NCI-H2029 treated with DMSO at 0.1 percent for 48 hours (cell line): ENCODE measurements around the gene KMT2B.

Source experiments
- DNase-seq: peaks from one replicate; lab custom pipeline; 2025; lab: John Stamatoyannopoulos, UW

Gene KMT2B

GRCh38 chr19:35777961-35778360, 60.2 kb downstream of the KMT2B start:
- no peak for DNase-seq

DNA sequence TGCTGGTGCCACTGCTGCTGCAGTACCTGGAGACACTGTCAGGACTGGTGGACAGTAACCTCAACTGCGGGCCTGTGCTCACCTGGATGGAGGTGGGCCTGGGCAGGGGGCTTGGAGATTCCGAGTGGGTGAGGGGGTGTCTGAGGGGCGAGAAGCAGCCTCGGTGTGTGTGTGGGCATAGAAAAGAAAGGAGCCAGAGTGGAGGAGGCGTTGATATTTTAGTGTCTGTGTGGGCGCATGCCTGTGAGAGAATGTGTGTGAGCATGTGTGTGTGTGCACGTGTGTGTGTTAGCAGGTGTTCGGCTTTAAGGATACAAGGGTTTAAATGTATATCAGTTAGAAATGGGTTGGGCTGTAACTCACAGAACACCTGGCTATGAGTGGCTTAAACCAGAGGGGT, 61.2 kb downstream of the KMT2B start:
- no peak for DNase-seq

GRCh38 chr19:35780058-35780457, 62.3 kb downstream of the KMT2B start:
- no peak for DNase-seq

- DNase-seq = no peak
Observed at GRCh38 chr19:35780717-35781116, 62.9 kb downstream of the KMT2B start.

- no peak for DNase-seq
Observed at GRCh38 chr19:35781650-35782049, 63.8 kb downstream of the KMT2B start.

DNA sequence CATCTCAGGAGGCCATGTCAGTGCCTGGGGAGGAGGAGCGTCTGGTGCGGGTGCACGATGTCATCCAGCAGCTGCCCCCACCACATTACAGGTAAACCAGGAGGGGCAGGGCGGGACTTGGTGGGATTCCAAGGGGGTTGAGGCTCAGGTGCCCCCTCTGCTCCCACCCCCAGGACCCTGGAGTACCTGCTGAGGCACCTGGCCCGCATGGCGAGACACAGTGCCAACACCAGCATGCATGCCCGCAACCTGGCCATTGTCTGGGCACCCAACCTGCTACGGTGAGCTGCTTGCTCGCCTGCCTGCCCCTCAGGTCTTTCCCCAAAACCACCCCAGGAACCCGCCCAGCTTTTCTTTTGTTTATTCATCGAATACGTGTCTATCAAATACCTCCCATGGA, 64.8 kb downstream of the KMT2B start:
- no peak for DNase-seq

DNA sequence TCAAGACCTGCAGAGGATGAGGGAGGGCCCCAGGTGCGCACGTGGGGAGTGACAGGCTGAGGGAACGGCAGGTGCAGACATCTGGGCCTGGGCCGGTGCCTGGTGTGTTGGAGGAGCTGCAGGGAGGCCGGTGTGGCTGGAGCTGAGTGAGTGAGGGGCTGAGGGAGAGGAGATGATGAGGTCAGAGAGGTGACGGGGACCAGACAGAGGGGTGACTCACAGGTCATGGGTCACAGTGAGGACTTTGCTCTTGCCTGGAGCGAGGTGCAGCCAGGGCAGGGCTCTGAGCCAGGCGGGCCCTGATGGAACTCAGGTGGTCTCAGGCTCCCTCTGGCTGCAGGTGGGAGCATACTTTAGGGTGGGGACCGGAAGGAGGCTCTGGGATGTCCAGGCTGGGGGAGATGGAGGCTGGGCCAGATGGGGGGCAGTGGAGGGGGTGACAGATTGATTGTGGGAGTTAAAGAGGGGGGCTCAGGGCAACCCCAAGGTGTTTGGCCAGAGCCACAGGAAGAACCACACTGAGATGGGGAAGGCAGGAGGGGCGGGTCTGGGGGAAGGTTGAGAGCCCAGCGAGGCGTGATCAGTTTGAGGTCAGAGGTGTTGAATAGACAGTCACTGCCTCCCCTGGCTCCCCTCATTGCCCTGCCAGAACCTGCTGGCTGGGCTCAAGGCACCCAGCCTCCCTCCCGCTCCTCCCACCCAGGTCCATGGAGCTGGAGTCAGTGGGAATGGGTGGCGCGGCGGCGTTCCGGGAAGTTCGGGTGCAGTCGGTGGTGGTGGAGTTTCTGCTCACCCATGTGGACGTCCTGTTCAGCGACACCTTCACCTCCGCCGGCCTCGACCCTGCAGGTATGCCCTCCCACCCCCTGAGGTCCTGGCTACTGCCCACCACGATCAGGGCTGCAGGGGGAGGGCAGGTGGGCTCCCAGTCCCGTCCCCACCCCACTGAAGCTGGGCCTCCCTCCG, 65.9 kb downstream of the KMT2B start:
- no peak for DNase-seq

- DNase-seq = no peak
Observed at GRCh38 chr19:35784503-35785338, 66.9 kb downstream of the KMT2B start.

DNA sequence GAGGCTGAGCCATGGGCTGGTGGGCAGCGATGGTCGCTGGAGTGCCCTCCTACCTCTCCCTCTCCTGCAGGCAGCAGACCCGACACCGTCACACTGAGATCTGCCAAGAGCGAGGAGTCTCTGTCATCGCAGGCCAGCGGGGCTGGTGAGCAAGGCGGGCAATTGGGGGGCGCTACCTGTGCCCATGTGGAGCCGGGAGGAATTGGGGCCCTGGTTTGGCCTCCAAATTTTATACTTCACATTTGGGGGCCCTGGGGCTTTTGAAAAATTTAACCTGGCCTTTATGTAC, 67.5 kb downstream of the KMT2B start:
- no peak for DNase-seq

DNA sequence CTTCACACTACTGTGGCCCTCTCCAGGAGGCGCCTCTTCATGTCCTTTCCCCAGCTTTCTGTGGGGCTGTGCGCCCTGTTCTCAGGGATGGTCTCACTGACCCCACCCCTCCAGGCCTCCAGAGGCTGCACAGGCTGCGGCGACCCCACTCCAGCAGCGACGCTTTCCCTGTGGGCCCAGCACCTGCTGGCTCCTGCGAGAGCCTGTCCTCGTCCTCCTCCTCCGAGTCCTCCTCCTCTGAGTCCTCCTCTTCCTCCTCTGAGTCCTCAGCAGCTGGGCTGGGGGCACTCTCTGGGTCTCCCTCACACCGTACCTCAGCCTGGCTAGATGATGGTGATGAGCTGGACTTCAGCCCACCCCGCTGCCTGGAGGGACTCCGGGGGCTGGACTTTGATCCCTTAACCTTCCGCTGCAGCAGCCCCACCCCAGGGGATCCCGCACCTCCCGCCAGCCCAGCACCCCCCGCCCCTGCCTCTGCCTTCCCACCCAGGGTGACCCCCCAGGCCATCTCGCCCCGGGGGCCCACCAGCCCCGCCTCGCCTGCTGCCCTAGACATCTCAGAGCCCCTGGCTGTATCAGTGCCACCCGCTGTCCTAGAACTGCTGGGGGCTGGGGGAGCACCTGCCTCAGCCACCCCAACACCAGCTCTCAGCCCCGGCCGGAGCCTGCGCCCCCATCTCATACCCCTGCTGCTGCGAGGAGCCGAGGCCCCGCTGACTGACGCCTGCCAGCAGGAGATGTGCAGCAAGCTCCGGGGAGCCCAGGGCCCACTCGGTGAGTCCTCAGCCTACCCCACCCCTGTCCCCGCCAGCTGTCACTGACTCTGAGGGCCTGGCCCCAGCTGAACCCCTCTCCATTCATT, 68.7 kb downstream of the KMT2B start:
- DNase-seq = no peak

DNA sequence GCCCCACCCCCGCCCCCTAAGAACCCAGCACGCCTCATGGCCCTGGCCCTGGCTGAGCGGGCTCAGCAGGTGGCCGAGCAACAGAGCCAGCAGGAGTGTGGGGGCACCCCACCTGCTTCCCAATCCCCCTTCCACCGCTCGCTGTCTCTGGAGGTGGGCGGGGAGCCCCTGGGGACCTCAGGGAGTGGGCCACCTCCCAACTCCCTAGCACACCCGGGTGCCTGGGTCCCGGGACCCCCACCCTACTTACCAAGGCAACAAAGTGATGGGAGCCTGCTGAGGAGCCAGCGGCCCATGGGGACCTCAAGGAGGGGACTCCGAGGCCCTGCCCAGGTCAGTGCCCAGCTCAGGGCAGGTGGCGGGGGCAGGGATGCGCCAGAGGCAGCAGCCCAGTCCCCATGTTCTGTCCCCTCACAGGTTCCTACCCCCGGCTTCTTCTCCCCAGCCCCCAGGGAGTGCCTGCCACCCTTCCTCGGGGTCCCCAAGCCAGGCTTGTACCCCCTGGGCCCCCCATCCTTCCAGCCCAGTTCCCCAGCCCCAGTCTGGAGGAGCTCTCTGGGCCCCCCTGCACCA, 69.5 kb downstream of the KMT2B start:
- DNase-seq = no peak
